B cell (primary cell): ENCODE data around the gene ADARB2. TPM values are rescaled to one million over a fixed set of nuclear protein-coding genes. Genes with fewer than 3 reads are reported as not detected.

Experiments used
- ATAC-seq: fragments of 200-7000 bp; cut with Tn5 transposase; one replicate; pipeline ENCODE4 v1.10.0; 2021; ENCODE audit warnings: low read depth, mild to moderate bottlenecking, moderate number of reproducible peaks, moderate library complexity
- CTCF ChIA-PET: fragments of 350-600 bp; sonication (Branson Sonifier 250); formaldehyde crosslinking; loops from one replicate; lab custom pipeline; 2021; ENCODE audit warnings: antibody characterized with exemption, inconsistent platforms; lab: Charles Lee
- POLR2A ChIA-PET: fragments of 350-600 bp; sonication (Branson Sonifier 250); formaldehyde crosslinking; loops from one replicate; lab custom pipeline; 2021; ENCODE audit warnings: antibody characterized with exemption; lab: Charles Lee
- DNase-seq: peaks from one replicate; pipeline ENCODE4 v3.0.0; 2013
- H2AFZ ChIP-seq: 2 replicates; pipeline ENCODE4 v1.6.1; 2012; ENCODE audit warnings: mild to moderate bottlenecking, low read depth, low read length; ENCODE audit not compliant: insufficient read depth, poor library complexity, severe bottlenecking
- H3K27ac ChIP-seq, 2 donors: 1 replicate in 1 of 2; 2 replicates in 1 of 2; pipeline ENCODE4 v1.5.1; 2012 to 2013; ENCODE audit warnings: low read length in 2 of 2, mild to moderate bottlenecking in 2 of 2, moderate library complexity in 1 of 2
- H3K27me3 ChIP-seq, 4 experiments: fragments of 200-600 bp in 1 of 4; sonication (generic) in 1 of 4; replicated peaks in 1 of 4; 1 replicate in 2 of 4; 2 replicates in 2 of 4; pipeline versions ENCODE4 v1.6.1 to v1.7.0; 2013 to 2016; ENCODE audit warnings: low read length in 3 of 4, mild to moderate bottlenecking in 2 of 4, mixed read lengths in 1 of 4, moderate library complexity in 1 of 4; ENCODE audit not compliant: insufficient read depth in 4 of 4, control insufficient read depth in 3 of 4; ENCODE audit errors: control extremely low read depth in 1 of 4
- H3K36me3 ChIP-seq, 2 experiments: replicated peaks in 1 of 2; 1 replicate in 1 of 2; 2 replicates in 1 of 2; pipeline versions ENCODE4 v1.6.1 to v1.7.1; 2013; ENCODE audit warnings: low read length in 1 of 2; ENCODE audit not compliant: insufficient read depth in 2 of 2, control insufficient read depth in 1 of 2; ENCODE audit errors: control extremely low read depth in 1 of 2, extremely low read depth in 1 of 2
- H3K4me1 ChIP-seq, 2 donors: fragments of 200-600 bp in 1 of 2; sonication (generic) in 1 of 2; 1 replicate in 1 of 2; 2 replicates in 1 of 2; pipeline versions ENCODE4 v1.5.1 to v1.6.1; 2013 to 2017; ENCODE audit warnings: low read length in 2 of 2; ENCODE audit not compliant: control insufficient read depth in 2 of 2, insufficient read depth in 2 of 2
- H3K4me2 ChIP-seq: replicated peaks from 2 replicates; pipeline ENCODE3; 2012; ENCODE audit warnings: mild to moderate bottlenecking, low read depth, low read length; ENCODE audit not compliant: poor library complexity, severe bottlenecking
- H3K4me3 ChIP-seq, 5 experiments: fragments of 200-600 bp in 1 of 5; sonication (generic) in 1 of 5; 1 replicate in 3 of 5; 2 replicates in 2 of 5; pipeline versions ENCODE4 v1.5.1 to v1.7.0; 2011 to 2016; ENCODE audit warnings: low read length in 4 of 5, mild to moderate bottlenecking in 4 of 5, low read depth in 2 of 5, control low read depth in 1 of 5, moderate library complexity in 1 of 5; ENCODE audit not compliant: insufficient read depth in 1 of 5; ENCODE audit errors: control extremely low read depth in 1 of 5, extremely low read depth in 1 of 5
- H3K79me2 ChIP-seq: fragments of 200-600 bp; sonication (generic); one replicate; pipeline ENCODE4 v1.6.0; 2016; ENCODE audit warnings: low read length; ENCODE audit not compliant: control insufficient read depth, insufficient read depth
- H3K9ac ChIP-seq: fragments of 200-600 bp; sonication (generic); 2 replicates; pipeline ENCODE4 v1.6.1; 2017; ENCODE audit warnings: mild to moderate bottlenecking, low read length, moderate library complexity
- H3K9me3 ChIP-seq, 3 donors: one replicate each; pipeline versions ENCODE4 v1.6.1 to v1.7.1; 2013; ENCODE audit warnings: low read length in 2 of 3; ENCODE audit not compliant: control insufficient read depth in 2 of 3, insufficient read depth in 1 of 3; ENCODE audit errors: control extremely low read depth in 1 of 3
- H4K20me1 ChIP-seq: 2 replicates; pipeline ENCODE4 v1.6.0; 2012; ENCODE audit warnings: mild to moderate bottlenecking, low read length; ENCODE audit not compliant: insufficient read depth, control insufficient read depth, poor library complexity, severe bottlenecking
- H3K27ac Mint-ChIP-seq: one replicate; pipeline ENCODE4 v1.8.0; 2021; ENCODE audit warnings: mixed read lengths
- H3K27me3 Mint-ChIP-seq: one replicate; pipeline ENCODE4 v1.8.0; 2021; ENCODE audit warnings: mixed read lengths
- H3K4me1 Mint-ChIP-seq: one replicate; pipeline ENCODE4 v1.8.0; 2021; ENCODE audit warnings: mixed read lengths
- H3K4me3 Mint-ChIP-seq: one replicate; pipeline ENCODE4 v1.8.0; 2021; ENCODE audit warnings: mixed read lengths
- H3K9me3 Mint-ChIP-seq: one replicate; pipeline ENCODE4 v1.8.0; 2022; ENCODE audit warnings: mixed read lengths; ENCODE audit not compliant: insufficient read depth
- EZH2 ChIP-seq: IDR thresholded peaks from 2 replicates; pipeline ENCODE4 v1.6.1; 2012; ENCODE audit warnings: borderline replicate concordance, low read depth, mild to moderate bottlenecking, moderate library complexity, low read length; ENCODE audit not compliant: insufficient read depth, poor library complexity, severe bottlenecking
- WGBS: methylation state at CpG from one replicate; pipeline ENCODE4 v1.1.5; 2013; ENCODE audit warnings: missing lambda C conversion rate; ENCODE audit not compliant: insufficient coverage; 5-methylcytosine and 5-hydroxymethylcytosine counted together
- intact Hi-C: fragments of 100-400 bp; cut with micrococcal nuclease; formaldehyde crosslinking; loops from one replicate; pipeline ENCODE4 v1.10.0; 2022
- polyA plus RNA-seq: library from polyadenylated mRNA; depleted of rRNA; stranded (reverse); fragments of >200 nt; gene quantifications from 2 replicates; pipeline ENCODE4 v1.2.3, GENCODE V29; 2012
- total RNA-seq, 2 donors: library from RNA; stranded (reverse); fragments of 120-200 nt in 1 of 2; gene quantifications; 1 replicate in 1 of 2; 2 replicates in 1 of 2; pipeline versions ENCODE4 v1.2.3 to v1.2.4, GENCODE V29; 2013 to 2022
- TF ChIP-seq, protein P1 (sequence below): fragments of 200-600 bp; IDR thresholded peaks from one replicate; pipeline ENCODE4 v1.8.0; 2022; ENCODE audit warnings: antibody characterized with exemption, mild to moderate bottlenecking

Gene ADARB2
- total and polyA plus RNA-seq, 2 donors (not counting 1 experiment from before 2014, with no cell fraction given) = 0.13 to 0.96 TPM

DNA sequence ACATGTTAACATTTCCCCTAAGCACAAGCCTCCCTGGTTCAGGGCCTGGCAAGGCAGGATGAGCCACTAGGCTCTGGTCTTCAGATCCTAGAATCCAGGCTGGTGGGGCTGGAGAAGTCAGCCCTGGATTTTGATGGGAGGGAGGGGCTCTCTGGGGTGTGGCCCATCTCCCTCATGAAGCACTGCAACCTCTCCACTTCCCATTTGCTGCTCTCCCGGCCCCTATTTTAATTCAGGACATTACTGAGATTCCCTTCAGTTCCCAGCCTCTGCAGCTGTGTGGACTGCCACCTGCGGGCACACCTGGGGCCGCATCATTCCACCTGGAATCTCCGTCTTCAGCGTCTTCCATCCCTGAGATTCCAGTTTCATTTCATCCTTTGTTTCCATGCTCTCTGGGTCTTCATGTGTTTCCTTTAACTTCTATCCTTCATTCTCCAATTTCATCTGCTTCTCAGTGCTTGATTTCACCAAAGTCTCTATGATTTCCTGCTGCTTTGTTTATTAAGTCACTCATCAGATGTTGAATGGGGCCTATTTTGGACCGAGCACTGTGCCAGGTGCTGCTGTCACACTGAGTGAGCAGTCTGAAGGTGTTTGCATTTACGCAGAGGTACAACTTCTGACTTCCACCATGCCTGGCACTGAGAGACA lies 427.6 kb downstream of the ADARB2 start:
- peaks cover 12% of the 10 kb centered on the region for H3K27me3 Mint-ChIP-seq
- TF ChIP-seq, protein P1, sequence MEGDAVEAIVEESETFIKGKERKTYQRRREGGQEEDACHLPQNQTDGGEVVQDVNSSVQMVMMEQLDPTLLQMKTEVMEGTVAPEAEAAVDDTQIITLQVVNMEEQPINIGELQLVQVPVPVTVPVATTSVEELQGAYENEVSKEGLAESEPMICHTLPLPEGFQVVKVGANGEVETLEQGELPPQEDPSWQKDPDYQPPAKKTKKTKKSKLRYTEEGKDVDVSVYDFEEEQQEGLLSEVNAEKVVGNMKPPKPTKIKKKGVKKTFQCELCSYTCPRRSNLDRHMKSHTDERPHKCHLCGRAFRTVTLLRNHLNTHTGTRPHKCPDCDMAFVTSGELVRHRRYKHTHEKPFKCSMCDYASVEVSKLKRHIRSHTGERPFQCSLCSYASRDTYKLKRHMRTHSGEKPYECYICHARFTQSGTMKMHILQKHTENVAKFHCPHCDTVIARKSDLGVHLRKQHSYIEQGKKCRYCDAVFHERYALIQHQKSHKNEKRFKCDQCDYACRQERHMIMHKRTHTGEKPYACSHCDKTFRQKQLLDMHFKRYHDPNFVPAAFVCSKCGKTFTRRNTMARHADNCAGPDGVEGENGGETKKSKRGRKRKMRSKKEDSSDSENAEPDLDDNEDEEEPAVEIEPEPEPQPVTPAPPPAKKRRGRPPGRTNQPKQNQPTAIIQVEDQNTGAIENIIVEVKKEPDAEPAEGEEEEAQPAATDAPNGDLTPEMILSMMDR = no peak
- TF ChIP-seq EZH2 = no peak
- Histone ChIP-seq H3K79me2 (no peaks in the 10 kb centered on the region), H3K4me1 (no peaks in the 10 kb centered on the region), H3K36me3 (no peaks in the 10 kb centered on the region), H3K27me3 (no peaks in the 10 kb centered on the region), H3K27ac (no peak overlapping the region), H3K4me3 (no peak overlapping the region), H3K9ac (no peak overlapping the region), H2AFZ (no peak overlapping the region), H4K20me1 (no peaks in the 10 kb centered on the region), H3K4me2 (no peak overlapping the region), H3K9me3 (no peaks in the 10 kb centered on the region)
- ATAC-seq (no peak), DNase-seq (no peak)
- ChIA-PET CTCF (no interaction called here), POLR2A (no interaction called here)
- H3K9me3 Mint-ChIP-seq = no peaks in the 10 kb centered on the region
- no peak overlapping the region for H3K27ac Mint-ChIP-seq
- 69% methylated on average over 7 of the region's 7 CpGs for WGBS
- no peaks in the 10 kb centered on the region for H3K4me1 Mint-ChIP-seq
- no peak overlapping the region for H3K4me3 Mint-ChIP-seq
- intact Hi-C loops = no loop called here

- H3K9me3 ChIP-seq = no peaks in the 10 kb centered on the region
- H4K20me1 ChIP-seq = no peaks in the 10 kb centered on the region
- no peak overlapping the region for H3K4me3 ChIP-seq
- Mint-ChIP-seq H3K4me1 (no peaks in the 10 kb centered on the region), H3K9me3 (no peaks in the 10 kb centered on the region), H3K27ac (no peak overlapping the region), H3K27me3 (peaks cover 12% of the 10 kb centered on the region), H3K4me3 (no peak overlapping the region)
- H2AFZ ChIP-seq = no peak overlapping the region
- DNase-seq = no peak
- no peaks in the 10 kb centered on the region for H3K79me2 ChIP-seq
- ChIA-PET POLR2A (no interaction called here), CTCF (no interaction called here)
- no peaks in the 10 kb centered on the region for H3K27me3 ChIP-seq
- H3K9ac ChIP-seq = no peak overlapping the region
- WGBS = 82% methylated on average over 3 of the region's 8 CpGs
- H3K4me1 ChIP-seq = no peaks in the 10 kb centered on the region
- TF ChIP-seq, protein P1 = no peak
- no peak for TF ChIP-seq EZH2
- intact Hi-C loops = no loop called here
- H3K36me3 ChIP-seq = no peaks in the 10 kb centered on the region
- H3K4me2 ChIP-seq = no peak overlapping the region
- ATAC-seq = no peak
- H3K27ac ChIP-seq = no peak overlapping the region
These were observed 428.2 kb downstream of the ADARB2 start for GRCh38 chr10:1308962-1309616.
